GM23338 (cell line): ENCODE results near the gene SCP2. TPM values are rescaled to one million over a fixed set of nuclear protein-coding genes. Genes with fewer than 3 reads are reported as not detected.

ENCODE experiments used
- ATAC-seq: fragments of 200-7000 bp; cut with Tn5 transposase; 3 replicates; pipeline ENCODE4 v1.9.1; 2020
- DNase-seq: peaks from one replicate; pipeline ENCODE4 v3.0.0-alpha.2; 2015; ENCODE audit warnings: low spot score
- H2AFZ ChIP-seq: fragments of 200-600 bp; sonication (generic); 2 replicates; pipeline ENCODE4 v1.8.0; 2016; ENCODE audit warnings: antibody characterized with exemption, mild to moderate bottlenecking, moderate library complexity
- H3F3A ChIP-seq: fragments of 200-600 bp; sonication (generic); replicated peaks from 2 replicates; pipeline ENCODE4 v1.8.0; 2017; ENCODE audit warnings: antibody characterized with exemption, mixed run types, low read depth
- H3K27ac ChIP-seq: fragments of 200-600 bp; sonication (generic); 2 replicates; pipeline ENCODE4 v1.6.1; 2016; ENCODE audit warnings: low read depth
- H3K27me3 ChIP-seq: fragments of 200-600 bp; sonication (generic); 2 replicates; pipeline ENCODE4 v1.8.0; 2016; ENCODE audit warnings: mild to moderate bottlenecking, mixed run types, moderate library complexity; ENCODE audit not compliant: insufficient read depth
- H3K36me3 ChIP-seq: fragments of 200-600 bp; sonication (generic); 2 replicates; pipeline ENCODE4 v1.8.0; 2016; ENCODE audit warnings: mild to moderate bottlenecking; ENCODE audit not compliant: insufficient read depth
- H3K4me1 ChIP-seq: fragments of 200-600 bp; sonication (generic); 2 replicates; pipeline ENCODE4 v1.8.0; 2016; ENCODE audit warnings: mild to moderate bottlenecking, moderate library complexity; ENCODE audit not compliant: insufficient read depth
- H3K4me2 ChIP-seq: fragments of 200-600 bp; sonication (generic); 2 replicates; pipeline ENCODE4 v1.7.1; 2017; ENCODE audit warnings: mixed run types
- H3K4me3 ChIP-seq: fragments of 200-600 bp; sonication (generic); 2 replicates; pipeline ENCODE4 v1.6.1; 2016; ENCODE audit warnings: mixed run types
- H3K79me2 ChIP-seq: fragments of 200-600 bp; sonication (generic); replicated peaks from 2 replicates; pipeline ENCODE4 v1.8.0; 2017; ENCODE audit warnings: mild to moderate bottlenecking; ENCODE audit not compliant: insufficient read depth
- H3K9me2 ChIP-seq: fragments of 200-600 bp; sonication (generic); 2 replicates; pipeline ENCODE4 v1.8.0; 2017; ENCODE audit not compliant: insufficient read depth
- H4K20me1 ChIP-seq: fragments of 200-600 bp; sonication (generic); replicated peaks from 2 replicates; pipeline ENCODE4 v1.8.0; 2017; ENCODE audit warnings: mild to moderate bottlenecking; ENCODE audit not compliant: insufficient read depth
- H3K27ac Mint-ChIP-seq: 2 replicates; pipeline ENCODE4 v1.8.0; 2020; ENCODE audit warnings: inconsistent platforms, mild to moderate bottlenecking, moderate library complexity, mixed read lengths
- H3K27me3 Mint-ChIP-seq: 3 replicates; pipeline ENCODE4 v1.8.0; 2022; ENCODE audit warnings: low read depth, mild to moderate bottlenecking, moderate library complexity, mixed read lengths, inconsistent platforms; ENCODE audit not compliant: insufficient read depth, poor library complexity
- H3K36me3 Mint-ChIP-seq: 3 replicates; pipeline ENCODE4 v1.8.0; 2021; ENCODE audit warnings: low read depth, mild to moderate bottlenecking, inconsistent platforms, moderate library complexity, mixed read lengths
- H3K4me1 Mint-ChIP-seq: 3 replicates; pipeline ENCODE4 v1.8.0; 2020; ENCODE audit warnings: mild to moderate bottlenecking, inconsistent platforms, mixed read lengths
- H3K4me3 Mint-ChIP-seq: 3 replicates; pipeline ENCODE4 v1.8.0; 2021; ENCODE audit warnings: moderate library complexity, mild to moderate bottlenecking, inconsistent platforms, mixed read lengths
- H3K9me3 Mint-ChIP-seq: 3 replicates; pipeline ENCODE4 v1.8.0; 2020; ENCODE audit warnings: moderate library complexity, mild to moderate bottlenecking, inconsistent platforms, mixed read lengths
- CREB1 ChIP-seq: fragments of 250-450 bp; sonication (Bioruptor Pico); IDR thresholded peaks from 2 replicates; pipeline ENCODE4 v1.5.0; 2020; ENCODE audit warnings: low read depth, mild to moderate bottlenecking, moderate library complexity
- JUNB ChIP-seq: IDR thresholded peaks from one replicate; pipeline ENCODE4 v1.6.1; 2016; ENCODE audit warnings: antibody characterized with exemption; ENCODE audit not compliant: unreplicated experiment
- POLR2AphosphoS5 ChIP-seq: IDR thresholded peaks from 2 replicates; pipeline ENCODE4 v1.6.1; 2016; ENCODE audit warnings: antibody characterized with exemption, low read depth
- REST ChIP-seq: IDR thresholded peaks from one replicate; pipeline ENCODE4 v1.6.1; 2018; ENCODE audit warnings: antibody characterized with exemption; ENCODE audit not compliant: unreplicated experiment
- STAT1 ChIP-seq: IDR thresholded peaks from one replicate; pipeline ENCODE4 v1.6.1; 2016; ENCODE audit warnings: antibody characterized with exemption; ENCODE audit not compliant: unreplicated experiment
- ZNF114 ChIP-seq: fragments of 250-450 bp; sonication (Bioruptor Pico); IDR thresholded peaks from 2 replicates; pipeline ENCODE4 v1.5.0; 2020; ENCODE audit warnings: mild to moderate bottlenecking, moderate library complexity
- ZNF331 ChIP-seq: fragments of 250-450 bp; sonication (Bioruptor Pico); IDR thresholded peaks from 2 replicates; pipeline ENCODE4 v1.5.0; 2020; ENCODE audit warnings: low read depth, mild to moderate bottlenecking, moderate library complexity
- ZNF462 ChIP-seq: fragments of 250-450 bp; sonication (Bioruptor Pico); IDR thresholded peaks from 2 replicates; pipeline ENCODE4 v1.5.0; 2020; ENCODE audit warnings: mild to moderate bottlenecking, moderate library complexity
- polyA plus RNA-seq: library from polyadenylated mRNA; unstranded; fragments of >200 nt; fragmentation: Nextera tagmentation; extraction: Ambion mirVana; gene quantifications from 2 replicates; pipeline ENCODE4 v1.2.1, GENCODE V29; 2016
- total RNA-seq: library from RNA; depleted of rRNA; stranded (reverse); fragments of >200 nt; shearing (Covaris generic); gene quantifications from 2 replicates; pipeline ENCODE4 v1.2.3, GENCODE V29; 2014
- TF ChIP-seq, protein P1 (sequence below): IDR thresholded peaks from 2 replicates; pipeline ENCODE4 v1.6.1; 2016; ENCODE audit warnings: antibody characterized with exemption
- TF ChIP-seq, protein P2 (sequence below), 2 experiments: fragments of 200-600 bp in 1 of 2; sonication (generic) in 1 of 2; conservative IDR thresholded peaks; 2 replicates each; pipeline versions ENCODE4 v1.5.1 to v1.6.1; 2016 to 2017; ENCODE audit warnings: antibody characterized with exemption in 2 of 2, low read depth in 2 of 2, mild to moderate bottlenecking in 2 of 2, moderate library complexity in 1 of 2

SCP2 gene
- total and polyA plus RNA-seq, 2 experiments from 2014 or later, result 66.3 to 116 TPM

GRCh38 chr1:52929019-52929418, 1.9 kb downstream of the SCP2 start (continued):
- TF ChIP-seq STAT1, result no peak
- TF ChIP-seq, protein P1, sequence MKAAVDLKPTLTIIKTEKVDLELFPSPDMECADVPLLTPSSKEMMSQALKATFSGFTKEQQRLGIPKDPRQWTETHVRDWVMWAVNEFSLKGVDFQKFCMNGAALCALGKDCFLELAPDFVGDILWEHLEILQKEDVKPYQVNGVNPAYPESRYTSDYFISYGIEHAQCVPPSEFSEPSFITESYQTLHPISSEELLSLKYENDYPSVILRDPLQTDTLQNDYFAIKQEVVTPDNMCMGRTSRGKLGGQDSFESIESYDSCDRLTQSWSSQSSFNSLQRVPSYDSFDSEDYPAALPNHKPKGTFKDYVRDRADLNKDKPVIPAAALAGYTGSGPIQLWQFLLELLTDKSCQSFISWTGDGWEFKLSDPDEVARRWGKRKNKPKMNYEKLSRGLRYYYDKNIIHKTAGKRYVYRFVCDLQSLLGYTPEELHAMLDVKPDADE, result no peak

DNA sequence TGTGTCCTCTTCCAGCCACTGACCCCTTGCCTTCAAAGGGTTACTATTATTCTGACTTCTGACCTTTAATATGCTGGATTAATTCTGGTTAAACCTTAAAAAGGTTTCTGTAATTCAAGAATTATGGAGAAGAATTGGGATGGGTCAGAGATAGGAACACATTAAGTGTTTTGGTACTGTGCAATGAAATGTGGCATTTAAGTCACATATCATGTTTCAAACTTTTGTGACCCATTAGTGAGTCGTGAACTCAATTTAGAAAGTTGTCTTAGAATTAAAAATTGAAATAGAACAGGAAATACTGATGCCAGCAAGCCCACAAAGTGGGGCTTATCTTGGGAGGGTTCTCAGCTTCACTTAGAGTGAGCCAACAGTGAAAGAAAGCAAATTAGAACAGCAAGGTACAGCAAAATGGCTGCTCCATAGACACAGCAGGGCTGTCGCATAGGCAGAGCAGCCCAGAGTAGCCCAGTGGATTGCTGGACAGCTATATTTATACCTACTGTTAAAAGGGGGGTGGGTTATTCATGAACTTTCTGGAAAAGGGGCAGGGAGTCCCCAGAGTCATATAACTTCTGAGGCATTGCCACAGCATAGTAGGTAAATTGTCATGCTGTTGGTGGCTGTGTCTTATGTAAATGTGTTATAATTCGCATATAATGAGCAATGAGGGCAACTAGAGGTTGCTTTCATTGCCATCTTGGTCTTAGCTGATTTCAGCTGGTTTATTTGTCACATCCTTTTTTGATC, 10.5 kb downstream of the SCP2 start:
- no peak overlapping the region for H3K4me3 Mint-ChIP-seq
- H3K27ac Mint-ChIP-seq, result no peak overlapping the region
- peaks cover 4% of the 10 kb centered on the region; the same call in 2 of the 3 replicates for H3K4me1 Mint-ChIP-seq
- Histone ChIP-seq H3K36me3 (no peaks in the 10 kb centered on the region), H2AFZ (no peak overlapping the region), H3K27me3 (no peaks in the 10 kb centered on the region), H3K4me2 (no peak overlapping the region), H3K4me1 (no peaks in the 10 kb centered on the region), H3K79me2 (no peaks in the 10 kb centered on the region), H3K4me3 (no peak overlapping the region), H3K9me2 (no peaks in the 10 kb centered on the region), H4K20me1 (no peaks in the 10 kb centered on the region), H3F3A (no peaks in the 10 kb centered on the region), H3K27ac (no peak overlapping the region)
- no peaks in the 10 kb centered on the region for H3K36me3 Mint-ChIP-seq
- H3K27me3 Mint-ChIP-seq, result peaks cover 2% of the 10 kb centered on the region
- no peaks in the 10 kb centered on the region for H3K9me3 Mint-ChIP-seq
- ATAC-seq, result no peak
- no peak for DNase-seq
- TF ChIP-seq ZNF331 (CRISPR knock-in tag), result no peak
- no peak for TF ChIP-seq POLR2AphosphoS5
- no peak for TF ChIP-seq ZNF114 (CRISPR knock-in tag)
- no peak for TF ChIP-seq JUNB
- TF ChIP-seq, protein P1, result no peak
- TF ChIP-seq CREB1, result no peak
- TF ChIP-seq ZNF462 (CRISPR knock-in tag), result no peak
- TF ChIP-seq, protein P2, sequence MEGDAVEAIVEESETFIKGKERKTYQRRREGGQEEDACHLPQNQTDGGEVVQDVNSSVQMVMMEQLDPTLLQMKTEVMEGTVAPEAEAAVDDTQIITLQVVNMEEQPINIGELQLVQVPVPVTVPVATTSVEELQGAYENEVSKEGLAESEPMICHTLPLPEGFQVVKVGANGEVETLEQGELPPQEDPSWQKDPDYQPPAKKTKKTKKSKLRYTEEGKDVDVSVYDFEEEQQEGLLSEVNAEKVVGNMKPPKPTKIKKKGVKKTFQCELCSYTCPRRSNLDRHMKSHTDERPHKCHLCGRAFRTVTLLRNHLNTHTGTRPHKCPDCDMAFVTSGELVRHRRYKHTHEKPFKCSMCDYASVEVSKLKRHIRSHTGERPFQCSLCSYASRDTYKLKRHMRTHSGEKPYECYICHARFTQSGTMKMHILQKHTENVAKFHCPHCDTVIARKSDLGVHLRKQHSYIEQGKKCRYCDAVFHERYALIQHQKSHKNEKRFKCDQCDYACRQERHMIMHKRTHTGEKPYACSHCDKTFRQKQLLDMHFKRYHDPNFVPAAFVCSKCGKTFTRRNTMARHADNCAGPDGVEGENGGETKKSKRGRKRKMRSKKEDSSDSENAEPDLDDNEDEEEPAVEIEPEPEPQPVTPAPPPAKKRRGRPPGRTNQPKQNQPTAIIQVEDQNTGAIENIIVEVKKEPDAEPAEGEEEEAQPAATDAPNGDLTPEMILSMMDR (conservative IDR thresholded peaks at IDR 0.05; ENCODE audit: low read depth in 2 of 2), result no peak
- no peak for TF ChIP-seq STAT1
- no peak for TF ChIP-seq REST
